ENCODE results near the gene BAG2.
A peak's percentile ranks its signal among the peaks of the same experiment; 100 is the strongest.

Gene BAG2

GRCh38 chr6:57162516-57162915 is 9.6 kb upstream of the BAG2 start:
- no CpG with 5 or more reads among the region's 3 CpGs for WGBS (ENCODE audit: extremely low coverage, insufficient coverage, insufficient read length)
- no peak overlapping the region for H4K91ac ChIP-seq (ENCODE audit: low read depth, low read length)
- H2BK120ac ChIP-seq (ENCODE audit: insufficient read depth, low read length, poor library complexity): no peak overlapping the region
- H3K9me3 ChIP-seq (ENCODE audit: insufficient read depth, low read depth, low read length): no peaks in the 10 kb centered on the region
- H3K9ac ChIP-seq (ENCODE audit: low read length): no peak overlapping the region
- no peak overlapping the region for H3K4me2 ChIP-seq (ENCODE audit: low read length)
- no peaks in the 10 kb centered on the region for H3K79me1 ChIP-seq (ENCODE audit: low read length)
- no peaks in the 10 kb centered on the region for H3K27me3 ChIP-seq (ENCODE audit: insufficient read depth, low read length)
- H2BK12ac ChIP-seq (ENCODE audit: low read length): no peak overlapping the region
- no peak overlapping the region for H3K27ac ChIP-seq (ENCODE audit: low read depth, low read length)
- peaks cover 0 to 1% of the 10 kb centered on the region in 2 experiments for H3K36me3 ChIP-seq (ENCODE audit: control insufficient read depth in 1 of 2, insufficient read depth in 2 of 2, low read length in 2 of 2)
- DNase-seq: no peak
- no peak overlapping the region for H4K12ac ChIP-seq (ENCODE audit: low read depth, low read length)
- no peak overlapping the region for H3K4ac ChIP-seq (ENCODE audit: low read depth, low read length)
- no peak overlapping the region for H3K18ac ChIP-seq (ENCODE audit: low read length)
- H2AFZ ChIP-seq (ENCODE audit: insufficient read depth, low read length, poor library complexity): no peak overlapping the region
- H2BK5ac ChIP-seq (ENCODE audit: low read depth, low read length, poor library complexity): no peak overlapping the region
- no peaks in the 10 kb centered on the region for H3K4me1 ChIP-seq (ENCODE audit: control insufficient read depth in 1 of 2, insufficient read depth in 2 of 2, low read length in 2 of 2)
- no peak overlapping the region for H3K14ac ChIP-seq (ENCODE audit: low read length)
- no peak overlapping the region for H3K23ac ChIP-seq (ENCODE audit: low read length)
- no peak overlapping the region for H3K4me3 ChIP-seq (ENCODE audit: low read depth, low read length)
- H2AK5ac ChIP-seq (ENCODE audit: low read length): no peak overlapping the region
- no peaks in the 10 kb centered on the region for H3K79me2 ChIP-seq (ENCODE audit: control insufficient read depth, insufficient read depth, low read length, poor library complexity)
- no peak overlapping the region for H4K8ac ChIP-seq (ENCODE audit: low read depth, low read length)

- Histone ChIP-seq H3K14ac (ENCODE audit: low read length) (no peak overlapping the region), H3K4me1 (ENCODE audit: control insufficient read depth in 1 of 2, insufficient read depth in 2 of 2, low read length in 2 of 2) (no peaks in the 10 kb centered on the region), H3K79me2 (ENCODE audit: control insufficient read depth, insufficient read depth, low read length, poor library complexity) (no peaks in the 10 kb centered on the region), H3K4me2 (ENCODE audit: low read length) (no peak overlapping the region), H2AK5ac (ENCODE audit: low read length) (no peak overlapping the region), H2BK12ac (ENCODE audit: low read length) (no peak overlapping the region), H4K12ac (ENCODE audit: low read depth, low read length) (no peak overlapping the region), H3K9me3 (ENCODE audit: insufficient read depth, low read depth, low read length) (no peaks in the 10 kb centered on the region), H4K8ac (ENCODE audit: low read depth, low read length) (no peak overlapping the region), H2AFZ (ENCODE audit: insufficient read depth, low read length, poor library complexity) (no peak overlapping the region), H3K23ac (ENCODE audit: low read length) (no peak overlapping the region), H2BK5ac (ENCODE audit: low read depth, low read length, poor library complexity) (no peak overlapping the region), H3K4me3 (ENCODE audit: low read depth, low read length) (no peak overlapping the region), H3K79me1 (ENCODE audit: low read length) (no peaks in the 10 kb centered on the region), H3K9ac (ENCODE audit: low read length) (no peak overlapping the region), H3K4ac (ENCODE audit: low read depth, low read length) (no peak overlapping the region), H3K27ac (ENCODE audit: low read depth, low read length) (no peak overlapping the region), H4K91ac (ENCODE audit: low read depth, low read length) (no peak overlapping the region), H3K18ac (ENCODE audit: low read length) (no peak overlapping the region), H3K36me3 (ENCODE audit: control insufficient read depth in 1 of 2, insufficient read depth in 2 of 2, low read length in 2 of 2) (peaks cover 0 to 1% of the 10 kb centered on the region in 2 experiments), H2BK120ac (ENCODE audit: insufficient read depth, low read length, poor library complexity) (no peak overlapping the region), H3K27me3 (ENCODE audit: insufficient read depth, low read length) (no peaks in the 10 kb centered on the region)
- no peak for DNase-seq
- WGBS (ENCODE audit: extremely low coverage, insufficient coverage, insufficient read length): no CpG with 5 or more reads among the region's 2 CpGs
These were observed 8.2 kb upstream of the BAG2 start for GRCh38 chr6:57163956-57164355.

GRCh38 chr6:57165080-57165479 is 7.0 kb upstream of the BAG2 start:
- no peak overlapping the region for H3K4ac ChIP-seq (ENCODE audit: low read depth, low read length)
- H3K23ac ChIP-seq (ENCODE audit: low read length): no peak overlapping the region
- H4K91ac ChIP-seq (ENCODE audit: low read depth, low read length): no peak overlapping the region
- H3K4me3 ChIP-seq (ENCODE audit: low read depth, low read length): no peak overlapping the region
- DNase-seq: no peak
- no peak overlapping the region for H3K4me2 ChIP-seq (ENCODE audit: low read length)
- H3K9ac ChIP-seq (ENCODE audit: low read length): no peak overlapping the region
- H2AK5ac ChIP-seq (ENCODE audit: low read length): no peak overlapping the region
- no peaks in the 10 kb centered on the region for H3K79me2 ChIP-seq (ENCODE audit: control insufficient read depth, insufficient read depth, low read length, poor library complexity)
- no peak overlapping the region for H2BK12ac ChIP-seq (ENCODE audit: low read length)
- H3K18ac ChIP-seq (ENCODE audit: low read length): no peak overlapping the region
- no peak overlapping the region for H2BK5ac ChIP-seq (ENCODE audit: low read depth, low read length, poor library complexity)
- no peak overlapping the region for H2AFZ ChIP-seq (ENCODE audit: insufficient read depth, low read length, poor library complexity)
- no CpG with 5 or more reads among the region's 1 CpG for WGBS (ENCODE audit: extremely low coverage, insufficient coverage, insufficient read length)
- H3K9me3 ChIP-seq (ENCODE audit: insufficient read depth, low read depth, low read length): no peaks in the 10 kb centered on the region
- H3K79me1 ChIP-seq (ENCODE audit: low read length): no peaks in the 10 kb centered on the region
- H4K12ac ChIP-seq (ENCODE audit: low read depth, low read length): no peak overlapping the region
- no peak overlapping the region for H4K8ac ChIP-seq (ENCODE audit: low read depth, low read length)
- H2BK120ac ChIP-seq (ENCODE audit: insufficient read depth, low read length, poor library complexity): no peak overlapping the region
- H3K36me3 ChIP-seq (ENCODE audit: control insufficient read depth in 1 of 2, insufficient read depth in 2 of 2, low read length in 2 of 2): peaks cover 0 to 1% of the 10 kb centered on the region in 2 experiments
- no peaks in the 10 kb centered on the region for H3K4me1 ChIP-seq (ENCODE audit: control insufficient read depth in 1 of 2, insufficient read depth in 2 of 2, low read length in 2 of 2)
- no peaks in the 10 kb centered on the region for H3K27me3 ChIP-seq (ENCODE audit: insufficient read depth, low read length)
- no peak overlapping the region for H3K14ac ChIP-seq (ENCODE audit: low read length)
- H3K27ac ChIP-seq (ENCODE audit: low read depth, low read length): no peak overlapping the region

GRCh38 chr6:57173056-57173885 is 1.1 kb downstream of the BAG2 start:
- Histone ChIP-seq H3K79me1 (ENCODE audit: low read length) (peaks cover 13% of the 10 kb centered on the region), H4K12ac (ENCODE audit: low read depth, low read length) (no peak overlapping the region), H3K18ac (ENCODE audit: low read length) (no peak overlapping the region), H2BK120ac (ENCODE audit: insufficient read depth, low read length, poor library complexity) (no peak overlapping the region), H2BK5ac (ENCODE audit: low read depth, low read length, poor library complexity) (no peak overlapping the region), H3K4me3 (ENCODE audit: low read depth, low read length) (peak overlapping the region; percentile 74), H3K4me2 (ENCODE audit: low read length) (peak overlapping the region; percentile 97), H4K8ac (ENCODE audit: low read depth, low read length) (no peak overlapping the region), H3K9ac (ENCODE audit: low read length) (peak overlapping the region; percentile 79), H3K14ac (ENCODE audit: low read length) (no peak overlapping the region), H3K23ac (ENCODE audit: low read length) (no peak overlapping the region), H3K9me3 (ENCODE audit: insufficient read depth, low read depth, low read length) (no peaks in the 10 kb centered on the region), H2AFZ (ENCODE audit: insufficient read depth, low read length, poor library complexity) (no peak overlapping the region), H3K36me3 (ENCODE audit: control insufficient read depth in 1 of 2, insufficient read depth in 2 of 2, low read length in 2 of 2) (no peaks in the 10 kb centered on the region), H3K4me1 (ENCODE audit: control insufficient read depth in 1 of 2, insufficient read depth in 2 of 2, low read length in 2 of 2) (peaks cover 4 to 9% of the 10 kb centered on the region in 2 experiments), H3K79me2 (ENCODE audit: control insufficient read depth, insufficient read depth, low read length, poor library complexity) (peaks cover 11% of the 10 kb centered on the region), H2BK12ac (ENCODE audit: low read length) (no peak overlapping the region), H3K4ac (ENCODE audit: low read depth, low read length) (peak overlapping the region; percentile 4), H3K27me3 (ENCODE audit: insufficient read depth, low read length) (no peaks in the 10 kb centered on the region), H3K27ac (ENCODE audit: low read depth, low read length) (peak overlapping the region; percentile 75), H2AK5ac (ENCODE audit: low read length) (no peak overlapping the region), H4K91ac (ENCODE audit: low read depth, low read length) (peak overlapping the region; percentile 20)
- WGBS (ENCODE audit: extremely low coverage, insufficient coverage, insufficient read length): no CpG with 5 or more reads among the region's 19 CpGs
- DNase-seq: no peak

Data from trophoblast cell (in vitro differentiated cells and primary cell).